ENCODE measurements around the gene CABLES2.
A peak's percentile ranks its signal among the peaks of the same experiment; 100 is the strongest.

Gene CABLES2

GRCh38 chr20:62401331-62401779, 5.7 kb downstream of the CABLES2 start:
- Histone ChIP-seq H4K20me1 (ENCODE audit: insufficient read depth, low read length) (no peaks in the 10 kb centered on the region), H3K4me1 (ENCODE audit: insufficient read depth, low read length, severe bottlenecking) (peaks cover 37% of the 10 kb centered on the region), H3K79me2 (ENCODE audit: insufficient read depth, low read length) (0 out of 2 replicates have a peak, but pooled peaks cover 3% of the 10 kb centered on the region), H3K27ac (ENCODE audit: low read depth, low read length, poor library complexity, severe bottlenecking) (peak overlapping the region; percentile 79), H3F3A (ENCODE audit: insufficient read depth, low read length) (no peaks in the 10 kb centered on the region; the same call in 1 of the 2 replicates), H3K9me2 (ENCODE audit: low read depth, low read length) (no peaks in the 10 kb centered on the region), H3K4me2 (ENCODE audit: low read length) (peak overlapping the region; percentile 46), H3K36me3 (ENCODE audit: insufficient read depth, low read length) (peaks cover 20% of the 10 kb centered on the region; the same call in 1 of the 2 replicates), H3K4me3 (ENCODE audit: low read depth, low read length, poor library complexity, severe bottlenecking) (peak overlapping the region; percentile 41), H2AFZ (ENCODE audit: low read length) (no peak overlapping the region), H3K9ac (ENCODE audit: low read length) (peak overlapping the region; percentile 19; the same call in 1 of the 2 replicates), H3K9me3 (ENCODE audit: low read length) (no peaks in the 10 kb centered on the region), H3K27me3 (ENCODE audit: insufficient read depth, low read length) (no peaks in the 10 kb centered on the region)
- peak; percentile 75 for TF ChIP-seq CTCF (IDR thresholded peaks at IDR 0.05; ENCODE audit: low read length)
- TF ChIP-seq EZH2 (IDR thresholded peaks at IDR 0.05; ENCODE audit: borderline replicate concordance, low read length), result no peak

GRCh38 chr20:62400541-62400940, 6.5 kb downstream of the CABLES2 start:
- Histone ChIP-seq H3K4me3 (ENCODE audit: low read depth, low read length, poor library complexity, severe bottlenecking) (no peak overlapping the region), H3K36me3 (ENCODE audit: insufficient read depth, low read length) (peaks cover 20% of the 10 kb centered on the region; the same call in 1 of the 2 replicates), H3K27ac (ENCODE audit: low read depth, low read length, poor library complexity, severe bottlenecking) (peak overlapping the region; percentile 79), H4K20me1 (ENCODE audit: insufficient read depth, low read length) (no peaks in the 10 kb centered on the region), H3F3A (ENCODE audit: insufficient read depth, low read length) (no peaks in the 10 kb centered on the region; the same call in 1 of the 2 replicates), H3K9me2 (ENCODE audit: low read depth, low read length) (no peaks in the 10 kb centered on the region), H3K79me2 (ENCODE audit: insufficient read depth, low read length) (no peaks in the 10 kb centered on the region), H3K4me2 (ENCODE audit: low read length) (peak overlapping the region; percentile 46), H3K27me3 (ENCODE audit: insufficient read depth, low read length) (no peaks in the 10 kb centered on the region), H3K9me3 (ENCODE audit: low read length) (no peaks in the 10 kb centered on the region), H2AFZ (ENCODE audit: low read length) (no peak overlapping the region), H3K4me1 (ENCODE audit: insufficient read depth, low read length, severe bottlenecking) (peaks cover 29% of the 10 kb centered on the region), H3K9ac (ENCODE audit: low read length) (peak overlapping the region; percentile 19; the same call in 1 of the 2 replicates)
- TF ChIP-seq EZH2 (IDR thresholded peaks at IDR 0.05; ENCODE audit: borderline replicate concordance, low read length), result no peak
- no peak for TF ChIP-seq CTCF (IDR thresholded peaks at IDR 0.05; ENCODE audit: low read length)

- H3K27me3 ChIP-seq (ENCODE audit: insufficient read depth, low read length), result no peaks in the 10 kb centered on the region
- H3K4me1 ChIP-seq (ENCODE audit: insufficient read depth, low read length, severe bottlenecking), result peaks cover 24% of the 10 kb centered on the region
- H3K36me3 ChIP-seq (ENCODE audit: insufficient read depth, low read length), result peaks cover 20% of the 10 kb centered on the region; the same call in 1 of the 2 replicates
- no peak overlapping the region for H2AFZ ChIP-seq (ENCODE audit: low read length)
- H3K9me2 ChIP-seq (ENCODE audit: low read depth, low read length), result no peaks in the 10 kb centered on the region
- H3K9ac ChIP-seq (ENCODE audit: low read length), result no peak overlapping the region
- H3K27ac ChIP-seq (ENCODE audit: low read depth, low read length, poor library complexity, severe bottlenecking), result peak overlapping the region; percentile 79
- no peaks in the 10 kb centered on the region for H4K20me1 ChIP-seq (ENCODE audit: insufficient read depth, low read length)
- H3K9me3 ChIP-seq (ENCODE audit: low read length), result no peaks in the 10 kb centered on the region
- no peak overlapping the region for H3K4me3 ChIP-seq (ENCODE audit: low read depth, low read length, poor library complexity, severe bottlenecking)
- TF ChIP-seq EZH2 (IDR thresholded peaks at IDR 0.05; ENCODE audit: borderline replicate concordance, low read length) (no peak), CTCF (IDR thresholded peaks at IDR 0.05; ENCODE audit: low read length) (no peak)
- no peaks in the 10 kb centered on the region for H3K79me2 ChIP-seq (ENCODE audit: insufficient read depth, low read length)
- no peak overlapping the region for H3K4me2 ChIP-seq (ENCODE audit: low read length)
- H3F3A ChIP-seq (ENCODE audit: insufficient read depth, low read length), result no peaks in the 10 kb centered on the region; the same call in 1 of the 2 replicates
Observed at GRCh38 chr20:62400021-62400420, 7.1 kb downstream of the CABLES2 start.

Measured in OCI-LY1 (cell line).